HG03064 (cell line): ENCODE measurements around the gene RTF2.
"Not testable (repeated sequence)": the region's sequence is repeated elsewhere in the genome, so short reads cannot be mapped to it uniquely, and the experiment has no call there.

Source experiments
- ATAC-seq: cut with Tn5 transposase; IDR thresholded peaks from one replicate; pipeline ENCODE4 v1.9.1; 2021; ENCODE audit warnings: low read depth; ENCODE audit not compliant: unreplicated experiment

Gene RTF2

GRCh38 chr20:56532946-56533345 is 64.5 kb downstream of the RTF2 start, which contains the start of gene FAM209B:
Gene FAM209B, plus strand, starts transcription at chr20:56533246. Its CDS starts 96 bp downstream, at chr20:56533342.
- ATAC-seq = not testable (repeated sequence)

- no peak for ATAC-seq
Measured at GRCh38 chr20:56537997-56538396, 69.6 kb downstream of the RTF2 start.

- no peak for ATAC-seq
Measured at GRCh38 chr20:56540415-56540814, 72.0 kb downstream of the RTF2 start.

GRCh38 chr20:56542489-56543030 is 74.1 kb downstream of the RTF2 start:
- no peak for ATAC-seq

- ATAC-seq = no peak
Measured at GRCh38 chr20:56551571-56551970, 83.1 kb downstream of the RTF2 start.

- ATAC-seq = no peak
Measured at GRCh38 chr20:56552911-56553629, 84.6 kb downstream of the RTF2 start.

- ATAC-seq = peak; percentile 75
Measured at GRCh38 chr20:56554869-56555268, 86.4 kb downstream of the RTF2 start.

GRCh38 chr20:56558968-56559367 is 90.5 kb downstream of the RTF2 start:
- ATAC-seq = no peak

GRCh38 chr20:56564526-56564925 is 96.1 kb downstream of the RTF2 start:
- ATAC-seq = not testable (repeated sequence)

GRCh38 chr20:56565511-56565910 is 97.1 kb downstream of the RTF2 start:
- no peak for ATAC-seq

GRCh38 chr20:56566621-56567020 is 98.2 kb downstream of the RTF2 start:
- ATAC-seq = no peak
